Colonic mucosa (tissue), 4 donors: ENCODE data around the gene PPFIBP2. TPM values are rescaled to one million over a fixed set of nuclear protein-coding genes. Genes with fewer than 3 reads are reported as not detected.

Experiments
- DNase-seq: peaks from one replicate; pipeline ENCODE4 v3.0.0-alpha.2; 2020
- H3K27ac ChIP-seq: fragments of 200-600 bp; one replicate; pipeline ENCODE4 v1.8.0; 2021
- H3K27me3 ChIP-seq: fragments of 200-600 bp; one replicate; pipeline ENCODE4 v1.8.0; 2021
- H3K36me3 ChIP-seq: fragments of 200-600 bp; one replicate; pipeline ENCODE4 v1.8.0; 2021
- H3K4me1 ChIP-seq: fragments of 200-600 bp; one replicate; pipeline ENCODE4 v1.8.0; 2021; ENCODE audit warnings: mild to moderate bottlenecking
- H3K4me3 ChIP-seq: fragments of 200-600 bp; one replicate; pipeline ENCODE4 v1.8.0; 2021
- H3K9ac ChIP-seq, 2 donors: one replicate each; pipeline ENCODE4 v1.7.0; 2013; ENCODE audit warnings: control low read depth in 2 of 2, low read depth in 2 of 2, low read length in 2 of 2
- H3K9me3 ChIP-seq: fragments of 200-600 bp; one replicate; pipeline ENCODE4 v1.8.0; 2021
- CTCF ChIP-seq: fragments of 200-600 bp; IDR thresholded peaks from one replicate; pipeline ENCODE4 v1.8.0; 2022; ENCODE audit warnings: antibody characterized with exemption, mild to moderate bottlenecking
- intact Hi-C: fragments of 100-400 bp; cut with DNase I; formaldehyde crosslinking; loops from one replicate; pipeline ENCODE4 v1.14.1; 2022
- total RNA-seq, 2 donors: library from RNA; stranded (reverse); fragmentation: NEBNext Ultra II Directional in 1 of 2; extraction: Animal tissue kit (Norgen Biotek cat#: 25700) in 1 of 2; gene quantifications; one replicate each; pipeline ENCODE4 v1.2.1, GENCODE V29; 2021
- donor health status: healthy.
- donor health status: DM: no; HTN: no; CAD: no.
- donor health status: DM: no; HTN: no; CAD: no.

PPFIBP2 gene
- total RNA-seq, 2 donors from 2014 or later, result 54.0 to 67.9 TPM

GRCh38 chr11:7499081-7499480, 14.7 kb upstream of the PPFIBP2 start:
- no peaks in the 10 kb centered on the region for H3K4me1 ChIP-seq
- intact Hi-C loops, result no loop called here
- no peak overlapping the region for H3K27ac ChIP-seq
- H3K27me3 ChIP-seq, result no peaks in the 10 kb centered on the region
- no peaks in the 10 kb centered on the region for H3K9me3 ChIP-seq
- no peak overlapping the region for H3K4me3 ChIP-seq
- no peak overlapping the region for H3K9ac ChIP-seq
- no peak for TF ChIP-seq CTCF
- DNase-seq, result no peak
- no peaks in the 10 kb centered on the region for H3K36me3 ChIP-seq

- H3K4me3 ChIP-seq, result no peak overlapping the region
- intact Hi-C loops, result no loop called here
Observed at GRCh38 chr11:7500251-7500650, 13.5 kb upstream of the PPFIBP2 start.

GRCh38 chr11:7501251-7501650, 12.5 kb upstream of the PPFIBP2 start:
- Histone ChIP-seq H3K4me3 (no peak overlapping the region), H3K4me1 (no peaks in the 10 kb centered on the region), H3K9me3 (no peaks in the 10 kb centered on the region), H3K27ac (no peak overlapping the region), H3K36me3 (no peaks in the 10 kb centered on the region), H3K27me3 (no peaks in the 10 kb centered on the region), H3K9ac (no peak overlapping the region)
- TF ChIP-seq CTCF, result no peak
- intact Hi-C loops, result no loop called here
- DNase-seq, result no peak

More at GRCh38 chr11:7500251-7500650, 13.5 kb upstream of the PPFIBP2 start:
- DNase-seq, result no peak
- Histone ChIP-seq H3K27me3 (no peaks in the 10 kb centered on the region), H3K9me3 (no peaks in the 10 kb centered on the region), H3K27ac (no peak overlapping the region), H3K4me1 (no peaks in the 10 kb centered on the region), H3K36me3 (no peaks in the 10 kb centered on the region), H3K9ac (no peak overlapping the region)
- TF ChIP-seq CTCF, result no peak

GRCh38 chr11:7501894-7502293, 11.9 kb upstream of the PPFIBP2 start:
- no peak overlapping the region for H3K27ac ChIP-seq
- H3K9ac ChIP-seq, result no peak overlapping the region
- H3K27me3 ChIP-seq, result no peaks in the 10 kb centered on the region
- H3K36me3 ChIP-seq, result no peaks in the 10 kb centered on the region
- no peaks in the 10 kb centered on the region for H3K9me3 ChIP-seq
- H3K4me1 ChIP-seq, result no peaks in the 10 kb centered on the region
- no peak for TF ChIP-seq CTCF
- intact Hi-C loops, result no loop called here
- no peak for DNase-seq
- H3K4me3 ChIP-seq, result no peak overlapping the region

- intact Hi-C loops, result no loop called here
- no peak for TF ChIP-seq CTCF
Observed at GRCh38 chr11:7506243-7506642, 7.6 kb upstream of the PPFIBP2 start.

GRCh38 chr11:7508087-7508486, 5.7 kb upstream of the PPFIBP2 start:
- peaks cover 6% of the 10 kb centered on the region for H3K4me1 ChIP-seq
- no peak overlapping the region for H3K9ac ChIP-seq
- H3K27ac ChIP-seq, result no peak overlapping the region
- H3K36me3 ChIP-seq, result no peaks in the 10 kb centered on the region
- no peak for TF ChIP-seq CTCF
- no peak for DNase-seq
- H3K9me3 ChIP-seq, result no peaks in the 10 kb centered on the region
- H3K27me3 ChIP-seq, result no peaks in the 10 kb centered on the region
- intact Hi-C loops, result no loop called here
- no peak overlapping the region for H3K4me3 ChIP-seq

More at GRCh38 chr11:7506243-7506642, 7.6 kb upstream of the PPFIBP2 start:
- no peak for DNase-seq
- Histone ChIP-seq H3K36me3 (no peaks in the 10 kb centered on the region), H3K27ac (no peak overlapping the region), H3K27me3 (no peaks in the 10 kb centered on the region), H3K4me3 (no peak overlapping the region), H3K4me1 (no peaks in the 10 kb centered on the region), H3K9ac (no peak overlapping the region), H3K9me3 (no peaks in the 10 kb centered on the region)
